GM12873 (cell line): ENCODE results near the gene BEX4.

Experiments
- CTCF ChIP-seq: IDR thresholded peaks from 2 replicates; pipeline ENCODE4 v1.5.1; 2012; ENCODE audit warnings: low read depth, mild to moderate bottlenecking, moderate library complexity, low read length, control low read depth; ENCODE audit not compliant: insufficient read depth; ENCODE audit errors: missing control alignments

BEX4 gene

GRCh38 chrX:103220511-103221323 lies 5.8 kb downstream of the BEX4 start:
- no peak for TF ChIP-seq CTCF

- TF ChIP-seq CTCF: no peak
Observed at GRCh38 chrX:103233263-103233662, 18.4 kb downstream of the BEX4 start.

- no peak for TF ChIP-seq CTCF
Observed at GRCh38 chrX:103234869-103235268, 20.0 kb downstream of the BEX4 start.

GRCh38 chrX:103236296-103236695 lies 21.4 kb downstream of the BEX4 start:
- TF ChIP-seq CTCF: no peak

GRCh38 chrX:103240155-103240554 lies 25.2 kb downstream of the BEX4 start:
- no peak for TF ChIP-seq CTCF

- TF ChIP-seq CTCF: peak; percentile 42
Observed at GRCh38 chrX:103248553-103248952, 33.6 kb downstream of the BEX4 start.

- no peak for TF ChIP-seq CTCF
Observed at GRCh38 chrX:103249805-103250204, 34.9 kb downstream of the BEX4 start.
